ENCODE data around the gene SMAD6.

SMAD6 gene

GRCh38 chr15:66721954-66722353 is 19.9 kb downstream of the SMAD6 start:
- no peak for DNase-seq

GRCh38 chr15:66722757-66723540 is 20.9 kb downstream of the SMAD6 start:
- DNase-seq, result no peak

- no peak for DNase-seq
Observed at GRCh38 chr15:66723826-66724731, 22.0 kb downstream of the SMAD6 start.

- no peak for DNase-seq
Observed at GRCh38 chr15:66724732-66725463, 22.9 kb downstream of the SMAD6 start.

- DNase-seq, result no peak
Observed at GRCh38 chr15:66725464-66725785, 23.4 kb downstream of the SMAD6 start.

GRCh38 chr15:66726386-66726785 is 24.4 kb downstream of the SMAD6 start:
- no peak for DNase-seq

DNA sequence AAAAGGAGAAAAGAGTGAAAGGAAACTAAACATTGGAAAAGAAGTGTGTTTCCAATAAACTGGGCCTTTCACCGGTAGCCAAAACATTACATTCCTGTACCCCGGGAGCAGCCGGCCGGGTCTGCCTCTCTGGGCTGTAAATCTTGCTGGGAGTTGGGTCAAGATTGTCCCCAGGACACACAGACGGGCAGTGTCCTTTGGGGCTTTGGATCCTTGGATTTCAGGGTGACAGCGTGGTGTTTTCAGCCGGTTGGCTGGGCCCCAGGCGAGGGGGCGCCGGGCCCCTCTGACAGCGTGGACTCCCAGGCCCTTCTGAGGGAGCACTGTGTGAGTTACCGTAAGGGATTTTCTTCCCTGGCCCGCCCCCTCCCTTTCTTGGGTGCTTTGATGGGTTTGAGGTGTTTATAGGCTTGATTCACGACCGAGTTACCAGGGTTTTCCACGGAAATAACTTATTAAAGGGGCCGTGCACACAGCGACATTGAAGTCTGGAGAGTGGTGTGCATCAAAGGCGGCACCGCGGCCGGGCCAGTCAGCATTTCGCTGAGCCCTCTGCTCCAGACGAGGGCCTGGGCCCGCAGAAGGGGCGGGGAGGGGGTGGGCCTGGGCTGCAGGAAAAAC is 27.4 kb downstream of the SMAD6 start:
- no peak for DNase-seq

DNA sequence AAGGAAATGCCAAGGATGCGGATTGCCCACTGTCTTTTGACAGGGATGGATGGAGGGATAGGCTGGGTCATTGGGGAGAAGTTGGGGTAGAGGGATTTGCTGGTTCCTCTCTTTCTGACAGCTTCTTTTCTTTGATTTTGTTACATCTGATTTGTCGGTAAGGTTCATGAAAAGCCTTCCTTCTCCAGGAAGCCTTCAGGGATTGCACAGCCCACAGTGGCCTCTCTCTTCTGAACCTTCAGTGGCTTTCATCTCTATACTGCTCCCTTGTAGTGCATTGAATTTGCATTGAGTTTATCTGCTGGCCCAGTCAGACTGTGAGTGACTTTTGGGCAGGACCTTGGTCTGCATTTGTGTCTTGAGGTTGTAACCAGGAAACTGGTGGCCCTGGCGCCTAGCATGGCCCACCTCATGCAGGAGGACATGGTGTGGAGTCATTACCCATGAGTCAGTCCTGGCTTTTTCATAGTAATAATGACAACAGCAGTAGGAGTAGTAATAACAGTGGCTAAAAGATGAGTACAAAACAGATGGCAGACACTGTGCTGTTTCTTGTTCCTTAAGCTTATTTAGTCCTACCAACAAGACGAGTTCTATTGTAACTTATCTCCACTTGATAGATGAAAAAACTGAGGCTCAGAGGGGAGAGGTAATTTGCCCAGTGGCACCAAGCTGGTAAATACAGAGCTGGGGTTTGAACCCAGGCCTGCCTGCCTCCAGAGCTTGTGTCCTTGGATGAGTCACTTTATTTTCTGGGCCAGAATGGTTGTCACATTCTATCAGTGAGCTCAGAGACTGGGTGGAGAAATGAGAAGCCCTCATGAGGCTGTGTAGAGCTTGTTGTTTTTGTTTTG is 28.4 kb downstream of the SMAD6 start:
- no peak for DNase-seq

DNA sequence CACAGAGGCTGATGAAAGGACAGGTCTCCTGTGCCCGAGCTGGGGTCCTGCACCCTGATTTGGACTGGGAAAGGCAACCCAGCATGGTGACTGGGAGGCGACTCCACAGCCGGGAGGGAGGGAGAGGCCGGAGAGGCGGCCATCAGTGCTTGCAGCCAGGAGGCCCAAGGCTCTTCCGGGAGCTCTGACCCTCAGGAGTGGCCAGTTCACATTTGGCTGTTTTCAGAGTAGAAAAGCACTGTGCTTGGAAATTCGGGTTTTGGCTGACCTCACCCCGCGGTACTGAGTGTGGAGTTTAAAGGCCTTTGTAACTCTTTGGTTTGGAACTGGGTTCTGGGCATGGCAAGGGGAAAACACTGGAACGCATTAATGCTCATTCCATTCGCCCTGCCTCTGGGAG is 31.9 kb downstream of the SMAD6 start:
- no peak for DNase-seq

DNA sequence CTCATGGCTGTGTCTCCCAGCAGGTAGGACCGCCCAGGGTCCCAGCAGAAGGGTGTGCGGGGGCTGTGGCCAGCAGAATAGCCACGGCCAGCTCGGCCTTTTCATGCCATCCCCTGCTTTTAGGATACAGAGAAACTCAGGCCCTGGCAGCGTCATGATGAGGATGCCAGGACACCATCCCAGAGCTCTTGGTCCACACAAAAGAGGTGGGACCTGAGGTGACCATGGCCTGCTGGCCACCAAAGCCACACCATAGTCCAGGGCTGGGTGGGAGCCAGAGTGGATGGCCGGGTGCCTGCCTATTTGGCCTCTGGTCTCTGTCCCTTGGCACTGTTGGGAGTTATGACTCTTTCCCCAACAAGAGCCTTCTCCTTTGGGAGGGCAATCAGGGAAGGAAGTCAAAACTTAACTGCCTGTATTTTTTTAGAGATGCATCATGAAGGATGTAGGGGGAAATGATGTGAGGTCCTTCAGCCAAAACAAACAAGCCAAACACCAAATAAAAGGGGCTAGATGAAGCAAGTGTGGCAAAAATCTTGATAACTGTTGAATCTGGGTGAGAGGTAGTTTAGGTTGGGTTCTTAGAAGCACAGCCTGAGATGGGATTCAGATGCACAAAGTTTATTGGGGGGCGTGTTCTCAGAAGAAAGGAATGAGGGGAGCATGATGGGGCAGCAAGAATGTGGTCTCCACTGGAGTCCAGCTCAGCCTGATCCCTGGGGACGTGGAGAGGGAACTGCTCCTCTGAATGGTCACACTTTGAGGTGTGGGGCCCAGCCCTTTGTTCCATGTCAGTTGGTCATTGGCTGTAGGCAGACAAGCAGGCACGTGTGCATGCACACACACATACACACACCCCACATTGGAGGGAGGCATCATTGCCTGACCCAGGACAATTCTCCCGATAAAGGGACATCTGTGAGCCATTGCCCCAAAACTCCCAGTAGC is 33.2 kb downstream of the SMAD6 start:
- no peak for DNase-seq

DNA sequence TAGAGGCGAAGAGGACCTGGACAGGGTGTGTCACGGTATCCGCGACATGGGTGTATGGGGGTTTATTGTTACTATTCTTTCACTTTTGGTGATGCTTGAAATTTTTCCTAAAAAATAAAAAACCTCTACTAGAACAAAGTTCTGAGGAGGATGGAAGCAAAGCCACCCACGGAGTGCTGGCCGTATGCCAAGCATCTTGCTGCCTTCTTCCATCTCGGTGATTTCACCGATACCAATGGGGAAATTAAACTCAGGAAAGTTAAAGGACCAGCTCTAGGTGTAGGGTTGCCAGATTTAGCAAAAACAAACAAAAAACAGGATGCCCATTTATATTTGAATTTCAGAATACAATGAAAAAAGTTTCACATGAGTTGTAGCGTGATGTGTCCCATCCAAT is 33.9 kb downstream of the SMAD6 start:
- no peak for DNase-seq

- DNase-seq, result no peak
Observed at GRCh38 chr15:66737243-66738010, 35.4 kb downstream of the SMAD6 start.

DNA sequence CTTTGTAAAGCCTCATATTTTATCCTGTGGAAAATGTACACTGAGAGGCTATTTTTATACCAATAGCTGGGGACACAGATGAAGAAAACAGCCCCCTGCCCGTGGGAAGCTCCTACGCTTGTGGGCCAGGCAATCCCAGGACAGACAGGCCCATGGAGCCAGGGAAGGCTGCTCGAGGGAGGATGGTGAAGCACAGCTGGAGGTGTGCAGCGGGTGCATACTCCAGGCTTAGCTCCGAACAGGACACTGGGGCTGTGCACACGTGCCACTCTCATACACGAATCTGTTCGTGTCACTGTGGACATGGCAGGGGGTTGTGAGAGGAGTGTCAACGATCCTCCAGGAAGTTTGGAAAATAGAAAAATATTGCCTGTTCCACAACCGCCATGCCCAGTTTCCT is 36.1 kb downstream of the SMAD6 start:
- DNase-seq, result no peak

DNA sequence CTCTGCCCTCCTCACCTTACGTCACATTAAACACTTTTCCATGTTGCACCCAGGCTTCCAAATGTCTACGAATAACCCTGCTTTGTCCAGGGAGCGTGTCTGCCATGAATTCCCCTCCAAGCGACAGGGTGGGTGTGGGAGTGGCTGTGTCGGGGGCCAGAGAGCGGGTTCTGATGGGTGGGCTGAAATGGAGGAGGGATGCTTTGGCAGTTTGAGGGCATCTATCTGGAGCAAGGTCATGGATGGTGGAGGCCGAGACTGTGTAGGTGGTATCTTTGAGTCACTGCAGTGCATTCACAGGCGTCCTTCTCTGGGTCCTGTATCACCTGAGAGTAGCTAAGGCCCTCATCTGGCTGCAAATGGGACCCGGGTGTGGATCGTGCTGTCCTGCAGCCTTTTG is 36.6 kb downstream of the SMAD6 start:
- no peak for DNase-seq

DNA sequence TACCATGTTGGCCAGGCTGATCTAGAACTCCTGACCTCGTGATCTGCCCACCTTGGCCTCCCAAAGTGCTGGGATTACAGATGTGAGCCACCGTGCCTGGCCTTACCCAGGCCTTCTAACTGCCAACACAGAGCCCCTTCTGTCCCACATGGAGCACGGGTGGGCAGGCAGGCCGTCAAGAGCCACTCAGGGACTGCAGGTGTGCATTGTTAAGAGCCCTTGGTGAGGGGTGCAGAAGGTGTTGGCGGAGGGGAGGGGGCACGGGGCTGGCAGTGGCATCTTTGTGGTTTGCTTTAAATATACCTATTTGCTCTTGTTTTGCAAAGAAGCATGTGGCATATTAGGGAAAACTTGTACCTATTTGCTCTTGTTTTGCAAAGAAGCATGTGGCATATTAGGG is 37.3 kb downstream of the SMAD6 start:
- no peak for DNase-seq

GRCh38 chr15:66740802-66741201 is 38.8 kb downstream of the SMAD6 start:
- DNase-seq, result no peak

DNA sequence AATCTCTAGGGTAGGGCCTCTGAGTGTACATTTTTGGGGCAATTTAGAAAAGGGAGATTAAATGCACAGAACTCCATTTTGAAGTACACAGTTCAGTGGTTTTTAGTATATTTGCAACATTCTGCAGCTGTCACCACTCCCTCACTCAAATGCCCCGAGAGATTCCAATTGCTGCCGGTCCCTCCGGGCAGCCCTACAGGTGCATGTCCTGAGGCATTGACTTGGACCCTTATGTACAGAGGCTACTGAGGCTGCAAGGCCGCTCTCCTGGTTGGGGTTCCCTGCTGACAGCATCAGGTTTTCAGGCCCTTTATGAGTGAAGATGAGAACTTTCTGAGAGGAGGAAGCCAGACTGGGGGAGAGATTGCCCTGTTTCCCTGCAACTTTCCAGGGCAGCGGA is 39.6 kb downstream of the SMAD6 start:
- DNase-seq, result no peak

DNA sequence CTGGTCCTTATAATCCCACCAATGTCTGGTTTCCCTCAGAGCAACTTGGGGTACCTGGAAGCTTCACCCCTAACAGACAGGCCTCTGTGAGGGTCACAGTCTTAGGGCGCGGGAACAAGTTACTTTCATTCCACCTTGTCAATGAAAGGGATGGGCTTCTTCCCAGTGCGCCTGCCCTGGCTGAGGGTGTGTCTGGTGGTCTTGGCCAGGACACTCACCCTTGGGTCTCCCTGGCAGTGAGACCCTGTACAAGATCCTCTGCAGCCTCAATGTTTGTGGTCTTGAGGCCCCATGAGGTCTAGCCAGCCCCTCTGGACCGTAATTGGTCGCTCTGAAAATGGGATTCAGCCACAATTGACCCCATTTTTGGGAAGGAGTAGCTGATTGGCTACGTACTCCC is 40.2 kb downstream of the SMAD6 start:
- no peak for DNase-seq

DNA sequence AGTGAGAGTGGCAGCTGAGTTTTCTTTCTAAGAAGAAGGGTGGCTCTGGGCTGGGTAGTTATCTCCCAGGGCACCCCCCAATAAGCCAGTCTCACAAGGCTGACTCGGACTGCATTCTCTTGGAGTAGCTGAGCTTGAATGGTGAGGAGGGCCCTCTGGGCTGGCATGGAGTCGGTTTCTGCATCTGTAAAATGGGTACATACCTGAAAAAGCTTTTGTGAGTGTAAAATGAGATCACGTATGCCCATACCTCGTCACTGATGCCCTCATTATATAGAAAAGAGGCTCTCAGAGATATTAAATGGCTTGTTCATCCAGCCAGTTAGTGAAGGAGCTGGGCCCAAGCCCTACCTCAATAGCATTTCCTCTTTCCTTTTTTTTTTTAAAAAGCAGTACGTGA is 41.2 kb downstream of the SMAD6 start:
- DNase-seq, result no peak
